ENCODE measurements around the gene TTC24. TPM values are rescaled to one million over a fixed set of nuclear protein-coding genes. Genes with fewer than 3 reads are reported as not detected.

Gene TTC24
- total and polyA plus RNA-seq, 3 donors from 2014 or later = 0.38 TPM; not detected in 2

GRCh38 chr1:156534424-156535060 lies 45.0 kb upstream of the TTC24 start:
- no peaks in the 10 kb centered on the region for H3K27me3 ChIP-seq
- TF ChIP-seq CTCF (IDR thresholded peaks at IDR 0.05) = no peak
- no peak for TF ChIP-seq POLR2A (IDR thresholded peaks at IDR 0.05)
- intact Hi-C loops (cut with DNase I; ENCODE audit: low total_unique reads) = no loop called here
- no peaks in the 10 kb centered on the region for H3K4me1 ChIP-seq
- no peaks in the 10 kb centered on the region for H3K9me3 ChIP-seq
- 91 to 94% methylated on average over 5 to 12 of the region's 12 CpGs for WGBS, 2 donors
- DNase-seq = no peak
- H3K4me3 ChIP-seq = no peak overlapping the region
- no peak overlapping the region for H3K27ac ChIP-seq
- no peaks in the 10 kb centered on the region for H3K36me3 ChIP-seq (ENCODE audit: low read depth, missing control alignments)

- no peak for DNase-seq
- TF ChIP-seq CTCF (IDR thresholded peaks at IDR 0.05) = no peak
- no peak for TF ChIP-seq POLR2A (IDR thresholded peaks at IDR 0.05)
- intact Hi-C loops (cut with DNase I; ENCODE audit: low total_unique reads) = no loop called here
- H3K27me3 ChIP-seq = no peaks in the 10 kb centered on the region
- H3K36me3 ChIP-seq (ENCODE audit: low read depth, missing control alignments) = no peaks in the 10 kb centered on the region
- WGBS, 2 donors = 96 to 97% methylated on average over 9 of the region's 9 CpGs
- no peak overlapping the region for H3K27ac ChIP-seq
- no peaks in the 10 kb centered on the region for H3K4me1 ChIP-seq
- no peak overlapping the region for H3K4me3 ChIP-seq
- H3K9me3 ChIP-seq = no peaks in the 10 kb centered on the region
Observed at GRCh38 chr1:156537027-156537426, 42.5 kb upstream of the TTC24 start.

- TF ChIP-seq POLR2A (IDR thresholded peaks at IDR 0.05) (no peak), CTCF (IDR thresholded peaks at IDR 0.05) (no peak)
- Histone ChIP-seq H3K4me1 (no peaks in the 10 kb centered on the region), H3K9me3 (no peaks in the 10 kb centered on the region), H3K36me3 (ENCODE audit: low read depth, missing control alignments) (no peaks in the 10 kb centered on the region), H3K27me3 (no peaks in the 10 kb centered on the region), H3K4me3 (no peak overlapping the region), H3K27ac (no peak overlapping the region)
- intact Hi-C loops (cut with DNase I; ENCODE audit: low total_unique reads) = no loop called here
- DNase-seq = no peak
- WGBS, 2 donors = 90 to 93% methylated on average over 10 of the region's 10 CpGs
Observed at GRCh38 chr1:156538711-156539440, 40.6 kb upstream of the TTC24 start.

- DNase-seq = no peak
- intact Hi-C loops (cut with DNase I; ENCODE audit: low total_unique reads) = no loop called here
- Histone ChIP-seq H3K4me1 (no peaks in the 10 kb centered on the region), H3K4me3 (no peak overlapping the region), H3K36me3 (ENCODE audit: low read depth, missing control alignments) (no peaks in the 10 kb centered on the region), H3K9me3 (no peaks in the 10 kb centered on the region), H3K27me3 (no peaks in the 10 kb centered on the region), H3K27ac (no peak overlapping the region)
- WGBS, 2 donors = 86 to 97% methylated on average over 4 of the region's 4 CpGs
- no peak for TF ChIP-seq POLR2A (IDR thresholded peaks at IDR 0.05)
- TF ChIP-seq CTCF (IDR thresholded peaks at IDR 0.05) = no peak
Observed at GRCh38 chr1:156539818-156540355, 39.6 kb upstream of the TTC24 start.
